ENCODE data around the gene ADRA2A.

The ADRA2A gene

DNA sequence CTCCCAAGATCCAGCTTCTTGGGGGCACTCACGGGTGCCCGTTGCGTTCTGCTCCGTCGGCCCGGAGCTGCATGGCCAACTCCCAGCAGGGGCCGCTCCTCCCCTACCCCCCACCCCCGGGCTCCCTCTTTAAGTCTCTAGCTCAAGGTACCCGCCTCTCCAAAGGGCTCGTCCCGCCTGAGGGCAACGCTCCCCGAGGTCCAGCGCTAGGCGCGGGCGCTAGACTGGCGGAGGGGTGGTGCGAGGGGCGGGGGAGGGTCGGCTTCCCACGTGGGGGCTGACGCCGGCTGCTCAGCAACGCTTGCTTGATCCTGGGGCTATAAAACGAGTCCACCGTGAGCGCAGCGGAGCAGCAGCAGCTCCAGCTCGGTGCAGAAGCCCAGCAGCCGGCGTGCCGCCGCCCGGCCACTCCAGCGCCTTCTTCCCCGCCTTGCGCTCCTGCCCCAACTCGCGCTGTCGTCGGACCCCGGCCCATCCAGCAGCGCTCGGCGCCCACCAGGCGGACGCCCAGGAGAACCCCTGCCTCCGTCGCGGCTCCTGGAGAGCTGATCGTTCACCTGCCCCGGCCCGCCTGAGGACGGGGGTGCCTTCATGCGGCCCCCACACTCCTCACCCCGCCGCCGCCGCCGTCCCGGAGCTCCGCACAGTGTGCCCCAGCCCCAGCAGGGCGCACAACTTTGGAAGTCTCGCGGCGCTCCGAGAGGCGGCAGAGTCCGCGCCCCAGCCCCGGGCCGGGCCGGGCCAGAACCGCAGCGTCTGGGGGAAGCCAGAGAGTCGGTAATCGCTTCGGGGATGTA lies at the start of gene ADRA2A:
Gene ADRA2A, plus strand, starts transcription at position 348 of the 797 bp plus-strand sequence. CDS start 968 bp downstream, outside the sequence.
- DNase-seq, result peak; percentile 70

DNA sequence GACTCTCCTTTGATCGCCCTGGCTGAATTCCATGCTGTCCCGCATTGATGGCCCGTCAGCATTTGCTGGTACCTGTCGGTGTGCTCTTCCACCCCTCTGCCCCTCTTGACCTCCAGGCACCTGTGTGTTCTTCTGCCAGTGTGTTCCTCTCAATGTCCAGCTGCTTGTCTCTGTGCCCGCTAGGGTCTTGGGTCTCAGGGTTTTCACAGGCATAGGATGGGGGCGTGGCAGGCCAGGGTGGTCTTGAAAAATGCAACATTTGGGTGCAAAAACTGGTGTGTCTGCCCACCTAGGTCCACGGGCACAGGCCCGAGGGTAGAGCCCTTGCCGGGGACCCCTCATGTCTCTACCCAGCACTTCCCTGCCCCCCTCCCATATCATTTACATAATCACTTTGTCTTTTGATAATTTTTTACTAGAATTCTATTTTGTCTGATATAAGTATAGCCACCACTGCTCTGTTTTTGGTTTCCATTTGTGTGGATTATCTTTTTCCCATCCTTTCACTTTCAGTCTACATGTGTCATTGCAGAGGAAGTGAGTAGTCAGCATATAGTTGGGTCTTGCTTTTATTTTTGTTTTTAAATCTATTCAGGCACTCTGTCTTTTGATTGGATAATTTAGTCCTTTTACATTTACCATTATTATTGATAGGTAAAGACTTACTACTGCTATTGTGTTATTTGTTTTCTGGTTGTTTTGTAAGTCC lies 46.6 kb upstream of the ADRA2A start:
- no peak for DNase-seq

DNA sequence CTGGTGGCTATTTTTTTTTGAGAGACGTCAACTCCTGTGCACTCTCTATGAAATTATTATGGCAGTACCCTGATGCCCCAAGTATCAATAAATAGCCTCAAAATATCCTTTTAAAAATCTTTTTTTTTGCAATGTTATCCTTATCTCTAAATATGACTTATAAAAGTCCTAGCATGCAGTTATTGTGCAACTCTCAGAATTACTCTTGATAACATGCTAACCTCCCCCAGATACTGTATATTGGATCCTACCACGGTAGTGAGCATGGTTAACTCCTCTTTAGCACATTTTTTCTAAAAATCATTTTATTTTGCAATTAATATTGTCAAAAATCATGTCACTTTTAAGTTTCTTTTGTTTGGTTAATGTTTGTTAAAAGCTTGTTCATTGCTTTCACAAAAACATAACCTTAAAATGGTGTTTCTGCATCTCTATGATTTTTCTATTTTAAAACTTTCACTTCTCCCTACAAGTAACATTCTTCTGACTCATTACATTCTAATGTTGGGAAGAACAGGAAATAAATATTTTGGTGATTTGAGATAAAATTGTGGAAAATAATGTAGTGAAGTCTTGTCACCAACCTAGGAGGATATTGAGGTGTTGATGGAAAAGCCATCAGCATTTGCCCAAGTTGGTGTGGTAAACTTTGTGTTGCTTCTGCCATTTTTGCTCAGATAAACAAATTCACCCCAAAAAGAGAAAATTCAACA lies 42.1 kb upstream of the ADRA2A start:
- no peak for DNase-seq

DNA sequence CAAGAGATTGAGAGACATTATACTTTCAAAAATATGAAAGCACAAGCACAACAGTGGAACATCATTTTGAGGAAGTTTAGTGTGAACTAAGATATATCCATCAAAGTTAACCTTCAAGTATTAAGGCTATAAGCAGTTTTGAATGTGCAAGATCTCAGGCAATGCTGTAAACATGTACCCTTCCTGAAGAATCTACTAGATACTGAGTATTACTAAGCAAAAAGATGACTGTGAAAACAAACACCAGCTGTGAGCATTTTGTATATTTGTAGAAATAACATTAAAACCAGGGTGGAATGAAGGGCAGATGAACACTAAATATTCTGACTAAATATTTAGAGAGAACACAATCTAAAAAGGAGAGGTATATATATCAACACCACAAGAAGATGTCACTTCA lies 41.3 kb upstream of the ADRA2A start:
- no peak for DNase-seq

DNA sequence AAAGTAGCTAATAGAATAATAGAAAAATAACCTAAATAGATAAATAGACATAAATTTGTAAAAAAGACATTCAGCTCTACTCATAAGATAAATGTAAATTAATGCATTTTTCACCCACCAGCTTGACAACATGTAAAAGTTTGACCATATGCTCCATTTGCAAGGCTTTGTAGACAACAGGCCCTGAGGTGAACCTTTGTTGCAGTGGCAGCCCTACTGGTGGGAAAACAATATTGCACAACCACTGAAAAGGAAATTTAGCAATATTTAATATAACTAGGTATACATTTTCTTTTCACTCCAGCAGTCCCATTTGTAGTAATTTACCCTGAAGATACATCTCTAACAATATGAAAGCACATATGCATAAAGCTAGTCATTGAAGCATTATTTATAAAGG lies 39.0 kb upstream of the ADRA2A start:
- DNase-seq, result no peak

DNA sequence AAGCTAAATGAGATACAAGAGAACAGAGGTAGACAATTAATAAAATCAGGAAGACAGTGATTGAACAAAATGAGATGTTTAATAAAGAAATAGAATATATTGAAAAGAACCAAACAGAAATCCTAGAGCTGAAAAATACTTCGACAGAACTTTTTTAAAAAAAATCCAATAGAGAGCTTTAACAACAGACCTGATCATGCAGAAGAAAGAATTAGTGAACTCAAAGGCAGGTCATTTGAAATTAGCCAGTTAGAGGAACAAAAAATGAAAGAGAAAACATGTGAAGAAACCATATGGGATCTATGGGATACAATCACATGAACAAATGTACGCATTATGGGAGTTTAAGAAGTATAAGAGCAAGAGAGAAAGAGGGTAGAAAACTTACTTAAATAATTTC lies 37.3 kb upstream of the ADRA2A start:
- DNase-seq, result no peak

DNA sequence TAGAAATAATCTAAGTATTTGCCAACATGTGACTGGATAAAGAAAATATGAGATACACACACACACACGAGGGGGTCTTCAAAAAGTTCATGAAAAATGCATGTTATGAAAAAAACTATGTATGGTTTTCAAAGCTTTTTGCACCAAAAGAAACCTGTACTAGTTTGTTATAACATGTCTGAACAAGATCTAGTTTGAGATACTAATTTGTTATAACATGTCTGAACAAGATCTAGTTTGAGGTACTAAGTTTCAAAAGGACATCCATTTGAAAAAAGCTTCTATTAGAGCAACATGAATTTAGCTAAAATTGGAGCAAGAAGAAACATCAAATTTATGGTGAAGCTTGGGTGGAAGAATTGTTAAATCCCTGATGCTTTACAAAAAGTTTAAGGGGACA lies 19.8 kb upstream of the ADRA2A start:
- no peak for DNase-seq

DNA sequence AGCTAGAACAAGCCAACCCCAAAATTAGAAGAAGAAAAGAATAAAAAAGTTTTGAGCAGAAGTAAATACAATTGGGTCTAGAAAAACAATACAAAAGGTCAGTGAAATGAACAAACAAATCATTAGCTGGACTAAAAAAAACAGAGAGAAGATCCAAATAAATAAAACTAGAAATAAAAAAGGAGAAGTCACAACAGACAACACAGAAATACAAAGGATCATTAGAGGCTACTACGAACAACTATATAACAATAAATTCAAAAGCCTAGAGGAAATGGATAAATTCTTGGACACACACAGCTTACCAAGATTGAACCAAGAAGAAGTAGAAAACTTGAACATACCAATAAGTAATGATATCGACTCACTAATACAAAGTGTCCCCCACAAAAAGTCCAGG lies 13.4 kb upstream of the ADRA2A start:
- DNase-seq, result no peak

DNA sequence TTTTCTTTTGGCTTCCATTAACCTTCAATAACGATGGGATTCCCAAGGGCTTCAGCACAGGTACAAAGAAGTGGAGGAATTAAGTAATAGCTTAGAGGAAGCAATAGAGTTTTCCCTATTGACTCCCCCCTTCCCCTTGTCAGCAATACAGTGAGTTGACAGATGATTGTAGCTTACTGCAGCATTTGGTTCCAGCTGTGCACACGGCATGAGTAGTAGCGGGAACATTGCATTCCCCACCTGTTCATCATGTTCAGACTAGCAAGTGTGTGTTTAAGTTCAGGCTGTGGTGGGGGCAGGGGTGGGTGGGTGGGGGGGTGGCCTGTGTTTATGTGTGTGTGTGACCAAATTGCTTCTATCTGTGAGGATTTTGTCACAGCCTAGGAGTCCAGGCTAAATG lies 4.6 kb upstream of the ADRA2A start:
- DNase-seq, result no peak

DNA sequence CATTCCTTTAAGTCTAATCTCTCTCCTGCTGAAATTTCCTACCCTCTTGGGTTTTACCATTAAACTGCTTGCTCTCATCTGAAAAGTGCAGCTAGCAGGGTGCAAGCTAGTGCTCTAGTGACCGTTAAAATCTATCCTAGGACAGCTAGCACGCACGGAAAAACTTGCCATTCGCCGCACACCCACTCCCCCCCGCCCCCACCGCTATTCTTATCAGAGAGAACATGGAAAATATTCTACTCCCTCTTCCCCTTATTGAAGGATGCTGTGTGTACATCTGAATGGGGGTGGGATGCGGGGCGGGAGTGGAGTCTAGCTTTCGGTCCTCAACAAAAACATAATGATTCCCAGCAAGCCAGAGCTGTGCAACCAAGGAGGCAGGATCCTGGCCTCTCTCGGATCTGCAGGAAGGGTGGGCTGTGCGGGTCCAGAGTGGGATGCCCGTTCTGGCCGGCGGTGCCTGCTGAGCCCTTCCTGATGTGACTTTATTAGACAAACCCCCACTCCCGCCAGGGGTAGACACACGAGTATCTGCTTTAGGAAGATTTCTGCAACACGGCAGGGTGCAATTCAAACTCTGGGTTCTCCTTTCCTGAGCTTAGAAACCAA lies 1.1 kb upstream of the ADRA2A start:
- no peak for DNase-seq

DNA sequence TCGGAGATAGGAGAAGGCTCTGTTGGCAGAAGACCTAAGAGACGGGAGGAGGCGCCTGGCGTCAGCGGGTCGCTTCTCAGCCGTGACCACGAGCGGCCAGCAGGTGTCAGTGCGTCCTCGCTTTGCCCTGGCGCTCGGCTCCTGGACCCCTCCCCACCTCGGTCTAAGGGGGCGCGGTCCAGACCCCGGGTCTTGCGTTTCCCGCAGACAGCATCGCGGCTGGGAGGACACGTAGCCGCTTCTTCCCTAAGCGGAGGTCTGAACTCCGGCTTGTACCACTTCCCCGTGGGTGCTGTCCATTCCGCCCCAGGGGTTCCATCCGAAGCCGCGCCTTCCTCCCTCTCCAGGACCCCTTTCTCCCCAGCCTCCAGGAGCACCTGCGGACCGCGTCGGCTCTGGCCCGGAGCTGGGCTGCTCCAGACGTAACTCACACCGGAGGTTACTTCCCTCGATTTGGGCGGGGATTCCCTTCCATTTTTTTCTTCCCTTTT lies 593 bp upstream of the ADRA2A start:
- DNase-seq, result peak; percentile 51

DNA sequence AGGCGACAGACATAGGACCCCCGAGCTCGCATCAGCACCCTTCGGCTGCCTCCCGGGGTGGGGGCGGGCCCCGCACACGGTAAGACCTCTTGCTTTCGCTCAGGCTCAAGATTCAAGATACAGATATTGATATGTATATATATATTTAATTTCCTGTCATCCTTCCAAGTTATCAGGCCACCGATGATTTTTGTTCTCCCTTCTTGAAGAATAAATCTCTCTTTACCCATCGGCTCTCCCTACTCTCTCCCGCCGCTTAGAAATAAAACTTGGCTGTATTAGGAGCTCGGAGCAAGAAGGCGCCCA lies 603 bp downstream of the ADRA2A start:
- no peak for DNase-seq

DNA sequence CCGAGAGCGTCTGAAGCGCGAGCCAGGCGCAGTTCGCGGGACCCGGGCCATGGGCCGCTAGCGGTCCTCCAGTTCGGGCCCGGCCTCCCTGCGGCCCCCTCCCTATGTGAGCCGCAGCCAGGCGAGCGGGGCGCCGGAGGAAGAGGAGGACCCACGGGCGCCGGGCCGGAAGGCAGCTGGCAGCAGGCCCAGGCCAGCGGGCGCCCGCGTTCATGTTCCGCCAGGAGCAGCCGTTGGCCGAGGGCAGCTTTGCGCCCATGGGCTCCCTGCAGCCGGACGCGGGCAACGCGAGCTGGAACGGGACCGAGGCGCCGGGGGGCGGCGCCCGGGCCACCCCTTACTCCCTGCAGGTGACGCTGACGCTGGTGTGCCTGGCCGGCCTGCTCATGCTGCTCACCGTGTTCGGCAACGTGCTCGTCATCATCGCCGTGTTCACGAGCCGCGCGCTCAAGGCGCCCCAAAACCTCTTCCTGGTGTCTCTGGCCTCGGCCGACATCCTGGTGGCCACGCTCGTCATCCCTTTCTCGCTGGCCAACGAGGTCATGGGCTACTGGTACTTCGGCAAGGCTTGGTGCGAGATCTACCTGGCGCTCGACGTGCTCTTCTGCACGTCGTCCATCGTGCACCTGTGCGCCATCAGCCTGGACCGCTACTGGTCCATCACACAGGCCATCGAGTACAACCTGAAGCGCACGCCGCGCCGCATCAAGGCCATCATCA lies 1.1 kb downstream of the ADRA2A start:
- no peak for DNase-seq

DNA sequence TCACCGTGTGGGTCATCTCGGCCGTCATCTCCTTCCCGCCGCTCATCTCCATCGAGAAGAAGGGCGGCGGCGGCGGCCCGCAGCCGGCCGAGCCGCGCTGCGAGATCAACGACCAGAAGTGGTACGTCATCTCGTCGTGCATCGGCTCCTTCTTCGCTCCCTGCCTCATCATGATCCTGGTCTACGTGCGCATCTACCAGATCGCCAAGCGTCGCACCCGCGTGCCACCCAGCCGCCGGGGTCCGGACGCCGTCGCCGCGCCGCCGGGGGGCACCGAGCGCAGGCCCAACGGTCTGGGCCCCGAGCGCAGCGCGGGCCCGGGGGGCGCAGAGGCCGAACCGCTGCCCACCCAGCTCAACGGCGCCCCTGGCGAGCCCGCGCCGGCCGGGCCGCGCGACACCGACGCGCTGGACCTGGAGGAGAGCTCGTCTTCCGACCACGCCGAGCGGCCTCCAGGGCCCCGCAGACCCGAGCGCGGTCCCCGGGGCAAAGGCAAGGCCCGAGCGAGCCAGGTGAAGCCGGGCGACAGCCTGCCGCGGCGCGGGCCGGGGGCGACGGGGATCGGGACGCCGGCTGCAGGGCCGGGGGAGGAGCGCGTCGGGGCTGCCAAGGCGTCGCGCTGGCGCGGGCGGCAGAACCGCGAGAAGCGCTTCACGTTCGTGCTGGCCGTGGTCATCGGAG lies 1.8 kb downstream of the ADRA2A start:
- DNase-seq, result no peak

DNA sequence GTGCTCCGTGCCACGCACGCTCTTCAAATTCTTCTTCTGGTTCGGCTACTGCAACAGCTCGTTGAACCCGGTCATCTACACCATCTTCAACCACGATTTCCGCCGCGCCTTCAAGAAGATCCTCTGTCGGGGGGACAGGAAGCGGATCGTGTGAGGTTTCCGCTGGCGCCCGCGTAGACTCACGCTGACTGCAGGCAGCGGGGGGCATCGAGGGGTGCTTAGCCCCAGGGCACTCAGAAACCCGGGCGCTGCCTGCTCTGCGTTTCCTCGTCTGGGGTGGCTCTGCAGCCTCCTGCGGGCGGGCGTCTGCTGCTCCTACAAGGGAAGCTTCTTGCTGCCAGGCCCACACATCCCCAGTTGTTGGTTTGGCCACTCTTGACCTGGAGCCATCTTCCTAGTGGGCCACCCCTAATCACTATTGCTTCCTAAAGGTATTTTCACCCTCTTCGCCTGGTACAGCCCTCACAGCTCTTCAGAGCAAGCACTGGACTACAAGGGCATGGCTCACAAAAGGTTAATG lies 2.5 kb downstream of the ADRA2A start:
- DNase-seq, result no peak

DNA sequence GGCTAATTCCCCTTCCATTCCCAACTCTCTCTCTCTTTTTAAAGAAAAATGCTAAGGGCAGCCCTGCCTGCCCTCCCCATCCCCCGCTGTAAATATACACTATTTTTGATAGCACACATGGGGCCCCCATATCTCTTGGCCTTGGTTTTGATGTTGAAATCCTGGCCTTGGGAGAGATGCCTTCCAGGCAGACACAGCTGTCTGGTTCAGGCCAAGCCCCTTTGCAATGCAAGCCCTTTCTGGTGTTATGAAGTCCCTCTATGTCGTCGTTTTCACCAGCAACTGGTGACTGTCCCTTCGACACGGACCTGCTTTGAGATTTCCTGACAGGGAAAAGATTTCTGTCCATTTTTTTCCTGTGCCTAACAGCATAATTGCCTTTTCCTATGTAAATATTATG lies 3.0 kb downstream of the ADRA2A start:
- DNase-seq, result no peak

DNA sequence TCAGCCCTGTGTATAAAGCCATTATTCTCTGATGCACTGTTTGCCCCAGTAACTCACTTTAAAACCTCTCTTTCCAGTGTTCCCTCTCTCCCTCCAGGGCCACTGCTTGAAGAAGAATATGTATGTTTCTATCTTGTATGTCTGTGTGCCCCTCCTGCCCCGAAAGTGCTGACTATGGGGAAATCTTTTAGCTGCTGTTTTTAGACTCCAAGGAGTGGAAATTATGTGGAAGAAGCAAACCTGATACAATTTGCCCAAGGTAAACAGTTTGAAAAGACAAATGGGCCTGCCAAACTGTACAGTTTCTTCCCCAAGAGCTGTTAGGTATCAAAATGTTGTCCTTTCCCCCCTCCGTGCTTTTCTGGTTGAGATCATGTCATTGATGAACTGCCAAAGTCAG lies 3.4 kb downstream of the ADRA2A start:
- no peak for DNase-seq

DNA sequence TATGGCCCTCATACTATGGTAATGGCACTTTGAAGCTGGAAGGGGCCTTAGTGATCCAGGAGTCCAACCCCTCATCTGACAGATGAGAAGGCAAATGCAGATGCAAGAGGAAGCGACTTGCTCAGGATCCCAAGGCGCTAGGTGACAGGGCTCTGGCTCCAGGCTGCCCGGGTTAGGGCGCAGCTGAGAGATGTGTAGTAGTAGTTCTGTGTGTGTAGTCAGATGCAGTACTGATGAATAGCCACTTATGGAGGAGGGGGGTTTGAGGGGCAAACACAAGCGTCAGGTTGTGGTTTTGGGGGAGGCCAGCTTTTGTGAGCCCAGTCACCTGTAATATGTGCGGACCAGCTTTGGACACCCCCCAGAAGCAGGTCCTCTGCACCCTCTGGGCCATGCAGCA lies 4.8 kb downstream of the ADRA2A start:
- no peak for DNase-seq

DNA sequence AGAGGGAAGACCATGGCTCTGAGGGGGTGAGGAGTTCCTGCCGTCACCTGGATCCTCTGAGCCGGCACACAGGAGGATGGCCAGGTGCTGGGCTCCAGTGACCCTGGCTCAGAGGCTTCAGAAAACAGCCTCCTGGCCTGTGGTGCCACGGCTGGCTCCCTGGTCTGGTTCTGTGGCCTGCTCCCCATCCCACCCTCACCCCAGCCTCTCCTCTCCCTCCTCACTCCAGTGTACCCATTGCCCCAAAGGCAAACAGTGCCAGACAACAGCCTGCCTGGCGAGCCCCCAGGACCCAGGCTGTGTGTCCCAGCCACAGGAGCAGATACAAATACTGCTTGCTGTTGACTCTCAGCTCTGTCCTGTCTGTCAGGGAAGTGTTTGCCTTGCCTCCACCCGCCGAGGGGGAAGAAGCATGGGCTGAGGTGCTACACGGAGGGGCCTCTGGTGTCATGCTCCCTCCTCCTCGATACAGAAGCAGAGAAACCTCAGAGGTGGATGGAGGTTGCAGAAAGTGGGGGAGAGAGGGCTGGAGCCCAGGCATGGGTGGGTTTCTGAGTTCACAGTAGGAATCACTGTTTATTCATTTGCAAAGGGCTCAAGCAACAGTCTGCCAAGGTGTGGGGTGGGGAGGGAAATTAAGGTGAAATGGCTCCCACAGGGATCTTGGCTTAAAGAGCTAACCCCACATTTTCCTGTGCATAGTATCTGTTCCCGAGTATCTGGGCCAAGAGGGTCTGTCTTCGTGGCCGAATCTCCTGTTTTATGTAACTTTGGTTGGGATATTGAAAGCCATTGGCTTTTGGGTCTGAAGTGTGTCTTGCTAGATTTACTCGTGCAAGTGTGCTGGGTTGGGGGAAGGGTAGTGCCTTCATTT lies 5.5 kb downstream of the ADRA2A start:
- DNase-seq, result no peak

DNA sequence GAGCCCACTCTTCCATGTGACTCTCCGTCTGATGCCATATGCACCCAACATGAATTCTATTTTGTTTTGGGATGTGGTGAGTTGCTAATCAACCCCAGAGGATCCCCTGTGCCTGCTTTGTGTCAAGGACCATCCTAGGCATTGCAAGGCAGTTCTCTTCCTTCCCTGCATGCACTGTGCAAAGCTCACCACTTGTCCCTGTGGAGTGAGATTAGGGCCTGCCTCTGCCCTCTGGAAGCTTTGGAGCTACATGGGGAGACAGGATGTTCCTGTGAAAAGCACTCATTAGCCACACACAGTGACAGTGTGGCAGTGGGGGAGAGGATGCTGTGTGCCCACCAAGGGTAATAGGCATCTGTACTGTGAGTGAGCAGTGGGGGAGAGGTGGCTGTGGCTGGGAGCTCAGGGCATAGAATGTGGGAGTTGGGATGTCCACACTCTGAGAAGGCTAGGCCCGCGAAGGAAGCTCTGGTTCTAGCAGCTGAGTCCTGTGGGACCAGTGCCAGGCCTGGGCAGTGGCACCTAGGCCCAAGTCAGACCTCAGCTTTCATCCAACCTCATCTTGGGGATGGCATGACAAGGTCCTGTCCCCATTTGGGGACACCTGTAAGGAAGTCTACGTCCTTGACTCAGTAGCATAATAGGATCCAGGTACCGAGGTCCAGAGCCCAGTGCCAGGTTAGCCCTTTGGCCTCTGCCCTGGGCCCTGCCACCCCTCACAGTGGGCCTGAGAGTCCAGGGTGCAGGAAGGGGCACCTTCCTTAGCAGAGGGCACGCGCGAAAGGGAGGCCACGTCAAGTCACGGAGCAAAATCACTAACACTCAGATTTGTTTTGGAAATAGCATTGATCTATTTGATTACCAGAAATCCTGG lies 6.6 kb downstream of the ADRA2A start:
- DNase-seq, result no peak

Measured in NCI-H446 treated with DMSO at 0.1 percent for 48 hours (cell line).